Liver (tissue), 9 donors: Measurements from ENCODE around the gene GMDS. TPM values are rescaled to one million over a fixed set of nuclear protein-coding genes. Genes with fewer than 3 reads are reported as not detected.

Source experiments
- DNase-seq: peaks from one replicate; pipeline ENCODE4 v3.0.0-alpha.2; 2017; ENCODE audit warnings: low spot score
- H3K27ac ChIP-seq, 2 donors: one replicate each; pipeline ENCODE4 v1.7.0; 2013; ENCODE audit warnings: inconsistent platforms in 2 of 2, low read length in 2 of 2, control low read depth in 1 of 2, low read depth in 1 of 2, mild to moderate bottlenecking in 1 of 2
- H3K27me3 ChIP-seq, 4 donors: one replicate each; pipeline versions ENCODE4 v1.6.1 to v1.7.0; 2013; ENCODE audit warnings: low read length in 3 of 4, inconsistent platforms in 1 of 4, mild to moderate bottlenecking in 1 of 4, moderate library complexity in 1 of 4; ENCODE audit not compliant: control insufficient read depth in 4 of 4, insufficient read depth in 4 of 4
- H3K36me3 ChIP-seq, 4 donors: one replicate each; pipeline versions ENCODE4 v1.6.1 to v1.7.0; 2013; ENCODE audit warnings: low read length in 3 of 4, mild to moderate bottlenecking in 3 of 4, low read depth in 1 of 4, moderate library complexity in 1 of 4; ENCODE audit not compliant: control insufficient read depth in 4 of 4, insufficient read depth in 3 of 4
- H3K4me1 ChIP-seq, 4 donors: one replicate each; pipeline versions ENCODE4 v1.6.1 to v1.7.0; 2013; ENCODE audit warnings: low read length in 3 of 4, mild to moderate bottlenecking in 3 of 4, moderate library complexity in 1 of 4; ENCODE audit not compliant: control insufficient read depth in 4 of 4, insufficient read depth in 4 of 4
- H3K4me3 ChIP-seq, 3 donors: one replicate each; pipeline versions ENCODE4 v1.6.1 to v1.7.0; 2013; ENCODE audit warnings: low read length in 3 of 3, control low read depth in 1 of 3, low read depth in 1 of 3, mild to moderate bottlenecking in 1 of 3
- H3K9ac ChIP-seq, 2 donors: one replicate each; pipeline ENCODE4 v1.7.0; 2013; ENCODE audit warnings: low read length in 2 of 2, mild to moderate bottlenecking in 2 of 2, moderate library complexity in 2 of 2, control low read depth in 1 of 2, low read depth in 1 of 2
- H3K9me3 ChIP-seq, 4 donors: one replicate each; pipeline versions ENCODE4 v1.6.1 to v1.7.0; 2013; ENCODE audit warnings: low read length in 3 of 4; ENCODE audit not compliant: control insufficient read depth in 4 of 4
- EGR1 ChIP-seq, 2 donors: IDR thresholded peaks; 2 replicates each; pipeline ENCODE4 v1.6.1; 2016 to 2018; ENCODE audit warnings: antibody characterized with exemption in 2 of 2, low read depth in 2 of 2
- FOXA1 ChIP-seq: IDR thresholded peaks from 2 replicates; pipeline ENCODE4 v1.6.1; 2016; ENCODE audit warnings: antibody characterized with exemption
- FOXA2 ChIP-seq: IDR thresholded peaks from 2 replicates; pipeline ENCODE4 v1.6.1; 2016; ENCODE audit warnings: antibody characterized with exemption
- GABPA ChIP-seq, 2 donors: IDR thresholded peaks in 1 of 2; conservative IDR thresholded peaks in 1 of 2; 2 replicates each; pipeline ENCODE4 v1.6.1; 2016; ENCODE audit warnings: antibody characterized with exemption in 2 of 2, mild to moderate bottlenecking in 1 of 2, moderate library complexity in 1 of 2
- HNF4A ChIP-seq, 2 donors: conservative IDR thresholded peaks; 2 replicates each; pipeline ENCODE4 v1.6.1; 2016; ENCODE audit warnings: antibody characterized with exemption in 2 of 2, mild to moderate bottlenecking in 2 of 2
- JUND ChIP-seq, 2 donors: IDR thresholded peaks; 2 replicates each; pipeline ENCODE4 v1.6.1; 2016; ENCODE audit warnings: antibody characterized with exemption in 2 of 2
- NR2F2 ChIP-seq: IDR thresholded peaks from 2 replicates; pipeline ENCODE4 v1.6.1; 2016; ENCODE audit warnings: antibody characterized with exemption
- RAD21 ChIP-seq, 2 donors: IDR thresholded peaks; 2 replicates each; pipeline ENCODE4 v1.6.1; 2016; ENCODE audit warnings: antibody characterized with exemption in 2 of 2, mild to moderate bottlenecking in 2 of 2
- RXRA ChIP-seq, 2 donors: IDR thresholded peaks; 2 replicates each; pipeline ENCODE4 v1.6.1; 2017 to 2018; ENCODE audit warnings: antibody characterized with exemption in 2 of 2, mild to moderate bottlenecking in 1 of 2
- SP1 ChIP-seq: IDR thresholded peaks from 2 replicates; pipeline ENCODE4 v1.6.1; 2018; ENCODE audit warnings: antibody characterized with exemption, mild to moderate bottlenecking
- TAF1 ChIP-seq: conservative IDR thresholded peaks from 2 replicates; pipeline ENCODE4 v1.6.1; 2016; ENCODE audit warnings: antibody characterized with exemption, mild to moderate bottlenecking
- YY1 ChIP-seq: IDR thresholded peaks from 2 replicates; pipeline ENCODE4 v1.6.1; 2016; ENCODE audit warnings: antibody characterized with exemption, mild to moderate bottlenecking
- WGBS: extraction: QIAGEN DNeasy Blood & Tissue Kit; methylation state at CpG from one replicate; pipeline ENCODE4 v1.1.7; 2013; 5-methylcytosine and 5-hydroxymethylcytosine counted together
- polyA plus RNA-seq, 2 donors: library from polyadenylated mRNA; stranded (reverse) in 1 of 2; unstranded in 1 of 2; fragments of 200-250 nt in 1 of 2; fragments of >200 nt in 1 of 2; fragmentation: Nextera tagmentation in 1 of 2; extraction: Ambion mirVana in 1 of 2; gene quantifications; one replicate each; pipeline versions ENCODE4 v1.2.1 to v1.2.3, GENCODE V29; 2013 to 2015
- total RNA-seq, 2 donors: library from RNA; depleted of rRNA; stranded (reverse); fragments of >200 nt; gene quantifications; one replicate each; pipeline ENCODE4 v1.2.3, GENCODE V29; 2014
- TF ChIP-seq, protein P1 (sequence below): IDR thresholded peaks from 2 replicates; pipeline ENCODE4 v1.6.1; 2016; ENCODE audit warnings: antibody characterized with exemption, mild to moderate bottlenecking
- TF ChIP-seq, protein P2 (sequence below): IDR thresholded peaks from 2 replicates; pipeline ENCODE4 v1.6.1; 2016; ENCODE audit warnings: antibody characterized with exemption
- TF ChIP-seq, protein P3 (sequence below): IDR thresholded peaks from 2 replicates; pipeline ENCODE4 v1.6.1; 2016; ENCODE audit warnings: antibody characterized with exemption
- TF ChIP-seq, protein P4 (sequence below): fragments of 150-350 bp; IDR thresholded peaks from 2 replicates; pipeline ENCODE4 v1.5.1; 2017; ENCODE audit warnings: improper control_type of control experiment, low read depth, low read length; ENCODE audit not compliant: missing input control
- TF ChIP-seq, protein P5 (sequence below): IDR thresholded peaks from 2 replicates; pipeline ENCODE4 v1.6.1; 2016; ENCODE audit warnings: antibody characterized with exemption
- donor health status: healthy.
- donor health status: healthy.
- donor health status: healthy.
- donor health status: healthy.
- donor health status: healthy.

GMDS gene
- total and polyA plus RNA-seq, 4 donors: 3.5 to 15.6 (median 13.0) TPM

DNA sequence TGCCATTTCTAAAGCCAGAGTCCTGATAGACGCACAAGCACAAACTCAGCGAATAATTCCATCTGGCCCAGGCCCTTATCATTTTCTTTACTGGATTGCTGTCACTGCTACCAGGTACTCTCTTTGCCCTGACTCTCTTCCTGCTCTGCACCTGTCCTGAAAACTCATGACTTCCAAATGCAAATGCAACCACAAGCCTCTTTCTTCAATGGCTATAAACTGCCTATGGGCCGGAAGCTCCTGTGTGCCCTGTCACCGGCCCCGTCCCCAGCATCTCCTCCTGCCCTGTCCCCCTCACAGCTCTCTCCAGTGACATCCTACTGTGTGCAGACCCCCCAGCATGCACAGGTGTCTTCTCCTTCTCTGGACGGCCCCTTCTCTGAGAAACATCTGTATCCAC, 302.6 kb downstream of the GMDS start (continued):
- TF ChIP-seq, protein P1, sequence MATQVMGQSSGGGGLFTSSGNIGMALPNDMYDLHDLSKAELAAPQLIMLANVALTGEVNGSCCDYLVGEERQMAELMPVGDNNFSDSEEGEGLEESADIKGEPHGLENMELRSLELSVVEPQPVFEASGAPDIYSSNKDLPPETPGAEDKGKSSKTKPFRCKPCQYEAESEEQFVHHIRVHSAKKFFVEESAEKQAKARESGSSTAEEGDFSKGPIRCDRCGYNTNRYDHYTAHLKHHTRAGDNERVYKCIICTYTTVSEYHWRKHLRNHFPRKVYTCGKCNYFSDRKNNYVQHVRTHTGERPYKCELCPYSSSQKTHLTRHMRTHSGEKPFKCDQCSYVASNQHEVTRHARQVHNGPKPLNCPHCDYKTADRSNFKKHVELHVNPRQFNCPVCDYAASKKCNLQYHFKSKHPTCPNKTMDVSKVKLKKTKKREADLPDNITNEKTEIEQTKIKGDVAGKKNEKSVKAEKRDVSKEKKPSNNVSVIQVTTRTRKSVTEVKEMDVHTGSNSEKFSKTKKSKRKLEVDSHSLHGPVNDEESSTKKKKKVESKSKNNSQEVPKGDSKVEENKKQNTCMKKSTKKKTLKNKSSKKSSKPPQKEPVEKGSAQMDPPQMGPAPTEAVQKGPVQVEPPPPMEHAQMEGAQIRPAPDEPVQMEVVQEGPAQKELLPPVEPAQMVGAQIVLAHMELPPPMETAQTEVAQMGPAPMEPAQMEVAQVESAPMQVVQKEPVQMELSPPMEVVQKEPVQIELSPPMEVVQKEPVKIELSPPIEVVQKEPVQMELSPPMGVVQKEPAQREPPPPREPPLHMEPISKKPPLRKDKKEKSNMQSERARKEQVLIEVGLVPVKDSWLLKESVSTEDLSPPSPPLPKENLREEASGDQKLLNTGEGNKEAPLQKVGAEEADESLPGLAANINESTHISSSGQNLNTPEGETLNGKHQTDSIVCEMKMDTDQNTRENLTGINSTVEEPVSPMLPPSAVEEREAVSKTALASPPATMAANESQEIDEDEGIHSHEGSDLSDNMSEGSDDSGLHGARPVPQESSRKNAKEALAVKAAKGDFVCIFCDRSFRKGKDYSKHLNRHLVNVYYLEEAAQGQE: no peak
- no peak for TF ChIP-seq FOXA2

DNA sequence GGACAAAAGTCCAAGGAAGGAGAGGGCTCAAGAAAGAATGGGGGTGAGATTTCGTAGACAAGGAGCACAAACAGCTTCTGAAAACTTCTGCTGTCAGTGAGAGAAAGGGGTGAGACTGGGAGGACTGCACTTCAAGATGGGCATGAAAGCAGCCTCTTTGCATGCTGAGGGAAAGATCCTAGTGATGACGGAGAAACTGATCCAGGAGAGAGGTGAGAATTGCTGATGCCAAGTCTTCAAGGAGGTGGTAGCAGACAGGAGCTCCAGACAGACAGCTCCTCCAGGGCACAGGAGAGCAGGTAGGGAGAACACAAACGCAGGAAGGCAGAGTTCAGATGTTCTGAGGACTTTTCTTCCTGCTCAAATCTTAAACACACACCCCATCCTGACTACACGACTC, 303.9 kb downstream of the GMDS start:
- Histone ChIP-seq H3K27ac (no peak overlapping the region), H3K27me3 (no peaks in the 10 kb centered on the region), H3K9ac (no peak overlapping the region), H3K4me3 (no peak overlapping the region), H3K4me1 (no peaks in the 10 kb centered on the region), H3K36me3 (no peaks in the 10 kb centered on the region), H3K9me3 (peaks cover 0 to 1% (median 0%) of the 10 kb centered on the region in 4 donors)
- no peak for DNase-seq
- WGBS: 94% methylated on average over 4 of the region's 4 CpGs
- TF ChIP-seq RAD21 (IDR thresholded peaks at IDR 0.05): no peak

DNA sequence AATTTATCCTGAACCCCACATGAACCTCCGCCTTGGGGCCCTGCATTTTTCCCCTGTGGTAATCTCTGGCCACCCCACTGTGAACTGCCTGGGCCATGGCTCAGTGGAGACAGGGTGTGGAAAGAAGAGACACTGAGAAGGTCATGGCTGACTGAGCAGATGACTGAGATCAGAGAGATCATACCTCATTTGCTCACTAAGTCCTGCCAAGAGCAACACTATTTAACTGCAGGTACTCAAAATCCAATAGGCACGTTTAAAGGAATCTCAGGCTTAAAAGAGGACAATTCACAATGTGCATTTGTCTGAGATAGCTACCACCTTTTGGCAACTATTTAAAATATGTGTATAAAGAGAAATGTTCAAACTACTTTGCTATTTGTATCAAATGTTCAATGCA, 305.0 kb downstream of the GMDS start:
- no peak for TF ChIP-seq FOXA2
- TF ChIP-seq RXRA (IDR thresholded peaks at IDR 0.05): no peak
- TF ChIP-seq FOXA1: no peak
- TF ChIP-seq, protein P2, sequence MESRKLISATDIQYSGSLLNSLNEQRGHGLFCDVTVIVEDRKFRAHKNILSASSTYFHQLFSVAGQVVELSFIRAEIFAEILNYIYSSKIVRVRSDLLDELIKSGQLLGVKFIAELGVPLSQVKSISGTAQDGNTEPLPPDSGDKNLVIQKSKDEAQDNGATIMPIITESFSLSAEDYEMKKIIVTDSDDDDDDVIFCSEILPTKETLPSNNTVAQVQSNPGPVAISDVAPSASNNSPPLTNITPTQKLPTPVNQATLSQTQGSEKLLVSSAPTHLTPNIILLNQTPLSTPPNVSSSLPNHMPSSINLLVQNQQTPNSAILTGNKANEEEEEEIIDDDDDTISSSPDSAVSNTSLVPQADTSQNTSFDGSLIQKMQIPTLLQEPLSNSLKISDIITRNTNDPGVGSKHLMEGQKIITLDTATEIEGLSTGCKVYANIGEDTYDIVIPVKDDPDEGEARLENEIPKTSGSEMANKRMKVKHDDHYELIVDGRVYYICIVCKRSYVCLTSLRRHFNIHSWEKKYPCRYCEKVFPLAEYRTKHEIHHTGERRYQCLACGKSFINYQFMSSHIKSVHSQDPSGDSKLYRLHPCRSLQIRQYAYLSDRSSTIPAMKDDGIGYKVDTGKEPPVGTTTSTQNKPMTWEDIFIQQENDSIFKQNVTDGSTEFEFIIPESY: no peak
- TF ChIP-seq, protein P3, sequence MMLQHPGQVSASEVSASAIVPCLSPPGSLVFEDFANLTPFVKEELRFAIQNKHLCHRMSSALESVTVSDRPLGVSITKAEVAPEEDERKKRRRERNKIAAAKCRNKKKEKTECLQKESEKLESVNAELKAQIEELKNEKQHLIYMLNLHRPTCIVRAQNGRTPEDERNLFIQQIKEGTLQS: no peak
- TF ChIP-seq HNF4A (conservative IDR thresholded peaks at IDR 0.05): no peak
- TF ChIP-seq, protein P1: no peak
- TF ChIP-seq YY1: no peak
- TF ChIP-seq, protein P4, sequence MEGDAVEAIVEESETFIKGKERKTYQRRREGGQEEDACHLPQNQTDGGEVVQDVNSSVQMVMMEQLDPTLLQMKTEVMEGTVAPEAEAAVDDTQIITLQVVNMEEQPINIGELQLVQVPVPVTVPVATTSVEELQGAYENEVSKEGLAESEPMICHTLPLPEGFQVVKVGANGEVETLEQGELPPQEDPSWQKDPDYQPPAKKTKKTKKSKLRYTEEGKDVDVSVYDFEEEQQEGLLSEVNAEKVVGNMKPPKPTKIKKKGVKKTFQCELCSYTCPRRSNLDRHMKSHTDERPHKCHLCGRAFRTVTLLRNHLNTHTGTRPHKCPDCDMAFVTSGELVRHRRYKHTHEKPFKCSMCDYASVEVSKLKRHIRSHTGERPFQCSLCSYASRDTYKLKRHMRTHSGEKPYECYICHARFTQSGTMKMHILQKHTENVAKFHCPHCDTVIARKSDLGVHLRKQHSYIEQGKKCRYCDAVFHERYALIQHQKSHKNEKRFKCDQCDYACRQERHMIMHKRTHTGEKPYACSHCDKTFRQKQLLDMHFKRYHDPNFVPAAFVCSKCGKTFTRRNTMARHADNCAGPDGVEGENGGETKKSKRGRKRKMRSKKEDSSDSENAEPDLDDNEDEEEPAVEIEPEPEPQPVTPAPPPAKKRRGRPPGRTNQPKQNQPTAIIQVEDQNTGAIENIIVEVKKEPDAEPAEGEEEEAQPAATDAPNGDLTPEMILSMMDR: no peak
- TF ChIP-seq NR2F2: no peak
- no peak for TF ChIP-seq TAF1
- TF ChIP-seq EGR1 (IDR thresholded peaks at IDR 0.05; ENCODE audit: low read depth in 2 of 2): no peak
- TF ChIP-seq RAD21 (IDR thresholded peaks at IDR 0.05): no peak
- no peak for TF ChIP-seq GABPA (IDR thresholded peaks at IDR 0.05 in 1 of 2, conservative IDR thresholded peaks at IDR 0.05 in 1 of 2)
- TF ChIP-seq JUND (IDR thresholded peaks at IDR 0.05): no peak
- TF ChIP-seq SP1: no peak
- TF ChIP-seq, protein P5, sequence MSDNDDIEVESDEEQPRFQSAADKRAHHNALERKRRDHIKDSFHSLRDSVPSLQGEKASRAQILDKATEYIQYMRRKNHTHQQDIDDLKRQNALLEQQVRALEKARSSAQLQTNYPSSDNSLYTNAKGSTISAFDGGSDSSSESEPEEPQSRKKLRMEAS: no peak
- DNase-seq: no peak
- H3K27me3 ChIP-seq: no peaks in the 10 kb centered on the region
- H3K4me1 ChIP-seq: no peaks in the 10 kb centered on the region
- 92% methylated on average over 2 of the region's 2 CpGs for WGBS
- no peak overlapping the region for H3K9ac ChIP-seq
- no peak overlapping the region for H3K4me3 ChIP-seq
- H3K27ac ChIP-seq: no peak overlapping the region
- H3K36me3 ChIP-seq: no peaks in the 10 kb centered on the region
- peaks cover 0 to 5% (median 0%) of the 10 kb centered on the region in 4 donors for H3K9me3 ChIP-seq
